COR-L47 (cell line): Measurements from ENCODE around the gene NFE2L3.

Experiments
- DNase-seq: peaks from one replicate; lab custom pipeline; 2025; lab: John Stamatoyannopoulos, UW

The NFE2L3 gene

GRCh38 chr7:26200444-26201246 is 48.6 kb downstream of the NFE2L3 start, which contains the start of gene HNRNPA2B1:
TSS of gene HNRNPA2B1 (minus strand) at chr7:26200746. CDS start at chr7:26200577, 169 bp downstream.
- DNase-seq: peak; percentile 98

- DNase-seq: peak; percentile 97
Measured at GRCh38 chr7:26201247-26202018, 49.4 kb downstream of the NFE2L3 start, which contains the start of gene CBX3. TSS of gene CBX3 (plus strand) at chr7:26201745. CDS start at chr7:26202999, 1,254 bp downstream.

DNA sequence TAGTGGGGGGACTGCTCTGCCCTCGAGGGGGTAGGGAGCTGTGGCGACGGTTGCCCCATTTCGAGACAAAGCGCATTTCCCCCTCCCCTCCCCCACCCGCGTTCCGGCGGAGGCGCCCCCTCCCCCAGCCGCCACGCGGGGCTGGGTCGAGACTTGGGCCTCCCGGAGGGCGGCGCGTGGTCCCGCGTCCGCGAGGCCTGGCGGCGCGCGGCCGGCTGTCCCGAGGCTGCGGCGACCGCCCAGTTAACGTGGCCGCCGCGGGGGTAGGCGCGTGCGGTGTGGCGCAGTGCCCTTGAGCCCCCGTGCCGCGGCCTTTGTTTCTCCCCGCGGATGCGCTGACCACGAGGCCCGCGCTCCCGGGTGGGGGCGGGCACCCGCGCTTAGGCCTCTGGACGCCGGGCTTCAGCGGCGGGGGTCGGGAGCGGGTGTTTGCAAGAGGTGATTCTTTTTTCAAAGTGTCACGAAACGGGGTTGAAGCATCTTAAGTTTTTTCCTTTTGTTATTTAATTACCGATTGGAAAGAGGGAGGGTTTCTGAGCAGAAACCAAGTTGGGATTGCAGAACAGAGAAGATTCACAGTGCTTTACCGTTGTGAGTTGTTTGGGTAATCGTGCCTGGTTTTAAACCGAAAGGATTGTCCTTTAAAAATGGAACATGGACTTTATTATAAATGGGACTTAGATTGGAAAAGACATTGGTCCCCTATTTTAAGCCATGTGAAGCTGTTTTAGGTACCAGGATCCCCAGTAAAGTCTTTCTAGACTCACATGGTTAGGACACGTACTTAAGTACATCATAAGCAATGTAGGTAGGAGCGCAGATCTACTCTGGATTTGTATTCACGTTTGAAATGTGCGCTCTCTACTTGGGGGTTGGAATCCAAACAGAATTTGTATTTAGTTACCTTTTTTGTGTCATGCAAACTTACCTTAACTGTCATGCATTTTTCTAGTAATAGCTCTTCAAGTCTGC is 50.3 kb downstream of the NFE2L3 start:
- peak; percentile 58 for DNase-seq

GRCh38 chr7:26203016-26203415 is 51.0 kb downstream of the NFE2L3 start:
- no peak for DNase-seq

- DNase-seq: no peak
Measured at GRCh38 chr7:26208040-26208439, 56.0 kb downstream of the NFE2L3 start.

DNA sequence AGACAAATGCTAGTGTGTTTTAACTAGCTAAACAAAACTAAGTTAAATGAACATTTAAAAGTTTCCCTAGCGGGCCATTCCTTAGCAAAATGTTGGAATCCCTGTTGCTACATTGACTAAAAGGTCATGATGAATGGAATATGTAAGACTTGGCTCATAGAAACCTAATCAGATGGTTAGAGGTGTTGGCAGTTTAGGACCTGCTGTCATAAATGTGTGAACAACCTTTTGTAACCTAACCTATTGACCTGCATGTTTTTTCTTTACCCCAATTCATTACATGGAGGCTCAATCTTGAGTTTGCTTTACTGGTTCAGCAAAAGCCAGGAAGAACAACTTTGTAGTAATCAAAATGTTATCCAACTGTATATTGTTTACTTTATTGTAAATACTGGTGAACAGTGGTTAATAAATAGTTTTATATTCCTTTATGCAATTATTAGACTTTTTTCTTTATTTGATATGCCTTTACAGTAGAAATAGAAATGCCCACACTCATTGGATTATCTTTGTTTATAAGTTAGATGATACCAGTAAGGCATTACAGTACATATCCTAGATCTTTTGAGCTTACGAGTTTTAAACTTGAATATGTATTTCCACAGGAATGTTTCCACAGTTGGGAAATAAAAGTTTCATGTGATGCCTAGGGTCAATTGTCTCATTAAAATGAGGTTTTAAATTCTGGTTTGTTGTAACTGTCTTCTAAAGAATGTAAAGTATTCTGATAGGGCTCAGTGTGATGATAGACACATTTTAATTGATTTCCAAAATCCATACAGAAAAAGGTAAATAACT is 61.1 kb downstream of the NFE2L3 start:
- no peak for DNase-seq

DNA sequence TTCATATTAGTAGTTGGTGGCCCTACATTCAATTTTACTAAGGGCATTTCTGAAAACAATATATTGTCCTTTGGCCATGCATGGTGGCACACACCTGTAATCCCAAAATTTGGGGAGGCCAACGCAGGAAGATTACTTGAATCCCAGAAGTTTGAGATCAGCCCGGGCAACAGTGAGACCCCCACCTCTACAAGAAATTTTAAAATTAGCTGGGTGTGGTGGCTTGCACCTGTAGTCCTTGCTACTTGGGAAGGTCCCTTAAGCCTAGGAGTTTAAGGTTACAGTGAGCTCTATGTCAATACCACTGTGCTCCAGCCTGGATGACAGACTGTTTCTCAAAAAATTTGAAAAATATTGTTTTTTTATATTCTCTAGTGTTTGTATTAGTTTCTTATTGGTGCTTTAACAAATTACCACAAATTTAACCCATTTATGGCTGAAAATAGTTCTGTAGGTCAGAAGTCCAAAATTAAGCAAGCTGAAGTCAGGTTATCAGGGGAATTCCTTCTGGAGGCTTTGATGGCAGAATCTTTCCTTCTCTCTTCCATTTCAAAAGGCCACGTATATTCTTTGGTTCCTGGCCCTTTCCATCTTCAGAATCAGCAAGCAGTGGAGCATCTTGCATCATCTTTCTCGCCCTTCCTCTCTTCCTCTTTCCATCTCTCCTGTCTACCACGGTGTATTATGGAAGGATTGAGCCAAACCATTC is 62.0 kb downstream of the NFE2L3 start:
- DNase-seq: no peak

- DNase-seq: no peak
Measured at GRCh38 chr7:26216049-26216448, 64.1 kb downstream of the NFE2L3 start.

DNA sequence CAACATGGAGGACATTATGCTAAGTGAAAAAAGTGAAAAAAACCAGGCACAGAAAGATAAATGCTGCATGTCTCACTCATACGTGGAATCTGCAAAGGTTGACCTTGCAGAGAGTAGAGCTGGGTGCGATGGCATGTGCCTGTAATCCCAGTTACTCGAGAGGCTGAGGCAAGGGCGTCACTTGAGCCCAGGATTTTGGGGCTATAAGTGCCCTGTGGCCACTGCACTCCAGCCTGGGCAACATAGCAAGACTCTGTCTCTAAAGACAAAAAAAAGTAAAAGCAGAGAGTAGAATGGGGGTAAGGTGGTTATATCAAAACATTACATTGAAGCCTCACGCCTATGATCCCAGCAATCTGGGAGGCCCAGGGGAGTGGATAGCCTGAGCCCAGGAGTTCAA is 72.4 kb downstream of the NFE2L3 start:
- DNase-seq: no peak

DNA sequence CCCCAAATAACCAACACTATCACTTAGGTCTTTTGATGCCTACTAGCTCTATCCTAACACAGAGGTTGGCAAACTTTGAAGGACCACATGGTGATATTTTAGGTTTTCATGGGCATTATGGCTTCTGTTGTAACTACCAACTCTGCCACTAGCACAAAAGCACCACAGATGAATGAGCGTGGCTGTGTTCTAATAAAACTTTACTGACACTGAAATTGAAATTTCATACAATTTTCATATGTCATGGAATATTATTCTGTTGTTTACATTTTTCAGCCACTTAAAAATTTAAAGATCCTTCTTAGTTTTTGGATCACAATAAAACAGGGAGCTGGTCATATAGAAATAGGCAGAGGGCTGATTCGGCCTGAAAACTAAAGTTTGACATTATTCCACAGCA is 76.0 kb downstream of the NFE2L3 start:
- DNase-seq: no peak

DNA sequence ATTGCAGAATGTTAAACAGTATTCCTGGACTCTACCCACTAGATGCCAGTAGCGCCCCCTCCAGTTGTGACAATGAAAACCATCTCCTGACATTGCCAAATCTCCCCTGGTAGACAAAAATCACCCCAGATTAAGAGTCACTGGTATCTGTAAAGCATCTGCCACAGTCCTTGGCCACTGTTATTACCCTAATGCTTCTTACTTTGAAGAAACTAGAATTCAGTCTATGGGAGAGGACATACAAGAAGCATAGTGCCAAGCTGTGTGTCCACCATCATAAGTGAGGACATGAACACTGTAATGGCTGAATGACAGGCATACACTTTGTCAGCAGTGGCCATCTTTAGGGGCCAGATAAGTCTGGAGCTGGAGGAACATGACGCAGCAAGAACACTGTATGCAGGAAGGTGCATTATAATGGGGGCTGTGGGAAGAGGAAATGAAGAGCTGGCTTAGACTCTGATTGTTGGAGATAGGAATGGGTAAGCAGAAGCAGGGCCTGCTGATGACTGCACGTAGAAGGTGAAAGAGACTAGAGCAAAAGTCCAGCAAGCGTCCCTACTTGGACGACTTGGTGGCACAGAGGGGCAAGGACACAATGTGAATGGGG is 82.0 kb downstream of the NFE2L3 start:
- no peak for DNase-seq
